HG02840 (cell line): ENCODE data around the gene GPC2.

Source experiments
- ATAC-seq: cut with Tn5 transposase; IDR thresholded peaks from one replicate; pipeline ENCODE4 v1.9.1; 2021; ENCODE audit warnings: mild to moderate bottlenecking, moderate library complexity, moderate number of reproducible peaks; ENCODE audit not compliant: unreplicated experiment, low FRiP score

Gene GPC2

DNA sequence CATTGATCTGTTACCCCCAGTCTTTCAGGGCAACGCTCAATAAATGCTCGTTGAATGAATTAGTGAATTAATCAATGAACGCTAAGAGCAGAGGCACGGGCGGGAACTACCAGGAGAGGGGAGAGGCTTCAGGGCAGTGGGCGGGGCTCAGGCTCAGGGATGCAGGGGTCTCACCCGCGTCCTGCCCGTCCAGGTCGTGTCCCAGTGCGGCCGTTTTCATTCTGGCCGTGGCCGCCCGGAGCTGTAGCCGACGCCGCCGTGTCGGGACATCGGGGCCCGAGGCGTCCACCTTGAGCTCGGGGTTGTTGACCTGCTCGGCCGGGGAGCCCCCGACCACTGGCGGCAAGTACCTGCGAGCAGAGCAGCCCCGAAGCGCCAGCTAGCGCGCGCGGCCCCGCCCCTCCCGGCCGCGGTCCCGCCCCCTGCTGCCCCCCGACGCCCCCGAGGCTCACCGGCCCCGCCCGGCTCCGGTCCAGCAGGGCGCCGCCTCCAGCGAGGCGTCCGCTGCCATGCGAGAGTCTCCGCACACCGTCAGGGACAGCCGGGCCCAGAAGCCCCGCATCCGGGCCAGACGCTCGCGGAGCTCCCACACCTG, 6.0 kb downstream of the GPC2 start:
- ATAC-seq, result no peak

- no peak for ATAC-seq
Measured at GRCh38 chr7:100170101-100170897, 6.9 kb downstream of the GPC2 start.

GRCh38 chr7:100169147-100169850, 7.9 kb downstream of the GPC2 start:
- no peak for ATAC-seq

DNA sequence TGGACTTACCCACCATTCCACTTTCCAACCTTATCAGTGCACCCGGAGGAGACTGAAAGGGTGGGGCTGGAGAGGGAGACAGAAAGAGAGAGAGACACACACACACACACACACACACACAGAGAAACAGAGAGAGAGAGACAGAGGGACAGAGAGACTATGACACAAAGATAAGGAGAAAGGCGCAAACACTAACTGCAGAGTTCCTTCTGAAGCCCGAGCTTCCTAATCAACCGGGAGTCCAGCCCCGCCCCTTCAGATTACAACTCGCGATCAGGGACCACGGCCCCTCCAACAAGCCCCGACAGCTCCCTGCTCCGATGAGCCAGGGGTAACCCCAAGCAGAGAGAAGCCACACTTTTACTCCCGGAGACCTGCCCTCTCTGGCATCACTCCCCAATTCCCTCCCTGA, 9.3 kb downstream of the GPC2 start:
- ATAC-seq, result no peak

DNA sequence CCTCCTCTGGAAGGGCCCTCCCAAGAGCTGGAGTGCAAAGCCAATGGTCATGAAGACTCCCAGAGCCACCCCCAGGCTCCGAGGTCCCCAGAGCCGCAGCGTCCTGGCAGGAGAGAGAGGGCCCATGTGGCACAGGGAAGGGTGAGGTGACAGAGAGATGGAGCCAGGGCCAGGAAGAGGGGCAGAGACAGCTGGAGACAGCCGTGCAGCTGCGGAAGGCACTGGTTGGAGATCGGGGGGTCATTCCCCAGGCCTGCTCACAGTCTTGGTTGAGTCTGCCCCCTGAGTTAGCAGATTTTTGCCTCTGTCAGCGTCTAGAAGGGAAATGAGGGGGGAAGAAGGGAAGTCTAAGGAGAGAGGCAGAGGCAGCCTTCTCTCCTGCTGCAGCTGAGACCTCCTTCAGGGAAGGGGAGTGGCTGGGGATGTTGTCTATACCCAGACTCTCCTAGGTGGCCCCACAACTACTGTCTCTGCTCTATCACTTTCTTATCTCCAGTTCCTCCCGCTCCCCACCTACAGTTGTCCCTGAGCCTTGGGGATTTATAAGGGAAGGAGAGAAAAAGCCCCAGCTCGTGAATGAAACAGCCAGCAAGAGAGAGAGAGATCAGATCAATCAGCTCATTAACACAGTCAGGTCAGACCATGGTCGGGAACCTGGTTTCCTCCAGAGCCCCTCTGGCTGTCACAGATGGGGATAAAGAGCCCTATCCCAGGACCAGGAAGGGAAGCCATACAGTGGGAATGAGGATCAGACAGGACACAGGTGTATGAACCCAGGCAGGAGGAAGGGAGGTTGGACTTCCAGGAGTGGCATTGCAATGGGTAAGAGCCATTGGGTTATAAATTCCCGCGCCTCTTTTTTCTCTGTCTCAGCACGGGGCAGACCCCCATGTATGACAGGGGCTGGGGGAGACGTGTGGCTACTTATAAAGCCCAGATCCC, 9.9 kb downstream of the GPC2 start:
- no peak for ATAC-seq

- no peak for ATAC-seq
Measured at GRCh38 chr7:100166317-100166940, 10.8 kb downstream of the GPC2 start.

DNA sequence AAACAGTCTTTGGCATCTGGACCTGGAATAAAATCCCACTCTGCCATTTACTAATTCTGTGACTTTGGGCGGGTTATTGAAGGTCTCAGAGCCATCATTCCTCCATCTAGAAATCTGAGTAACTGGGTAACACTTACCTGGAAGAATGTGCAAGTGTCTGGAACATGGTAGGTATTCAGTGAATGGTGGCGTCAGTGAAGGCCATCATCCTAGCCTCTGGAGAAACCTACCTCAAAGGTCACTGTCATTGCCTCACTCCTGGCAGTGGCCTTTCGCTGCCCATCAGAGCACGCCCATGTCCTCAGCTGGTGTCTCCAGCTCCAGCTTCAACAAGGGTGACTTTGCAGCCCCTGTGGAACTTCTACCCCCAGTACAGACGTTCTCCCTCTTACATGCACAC, 13.3 kb downstream of the GPC2 start:
- ATAC-seq, result no peak

GRCh38 chr7:100163006-100163531, 14.1 kb downstream of the GPC2 start:
- no peak for ATAC-seq

DNA sequence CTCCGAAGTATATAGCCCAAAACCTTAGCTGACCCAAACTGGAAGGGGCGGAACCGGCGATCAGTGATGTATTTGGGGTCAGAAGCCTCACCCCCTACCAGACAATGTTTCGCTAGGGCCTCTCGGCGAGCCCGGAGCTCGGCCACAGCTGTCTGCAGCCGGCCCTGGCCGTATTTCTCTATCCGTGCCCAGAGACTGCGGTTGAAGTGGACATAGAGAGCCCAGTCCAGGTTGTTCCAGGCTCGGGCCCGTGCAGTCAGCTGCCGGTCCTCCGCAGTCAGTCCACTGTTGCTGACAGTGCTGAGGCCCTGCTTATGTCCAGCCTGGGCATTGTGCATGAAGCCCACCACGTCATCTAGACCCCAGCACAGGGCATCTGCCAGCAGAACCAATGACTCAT, 17.1 kb downstream of the GPC2 start:
- ATAC-seq, result no peak

DNA sequence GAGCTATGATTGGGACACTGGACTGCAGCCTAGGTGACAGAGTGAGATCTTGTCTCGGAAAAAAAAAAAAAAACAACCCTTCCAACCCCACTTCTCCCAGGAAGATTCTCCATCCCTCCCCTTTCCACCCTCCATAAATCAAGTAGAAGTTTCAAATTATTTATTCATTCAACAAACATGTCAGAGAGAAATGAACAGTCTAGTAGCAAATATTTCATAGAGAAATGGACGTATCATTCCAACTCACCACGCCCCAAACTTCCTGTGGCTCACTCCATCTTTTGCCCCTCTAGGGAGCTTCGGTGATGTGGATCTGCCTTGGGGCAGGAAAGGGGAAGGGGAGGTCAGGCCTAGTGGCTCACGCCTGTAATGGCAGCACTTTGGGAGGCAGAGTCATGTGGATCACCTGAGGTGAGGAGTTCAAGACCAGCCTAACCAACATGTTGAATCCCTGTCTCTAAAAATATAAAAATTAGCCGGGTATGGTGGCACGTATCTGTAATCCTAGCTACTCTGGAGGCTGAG, 18.0 kb downstream of the GPC2 start:
- ATAC-seq, result no peak

GRCh38 chr7:100158229-100159098, 18.7 kb downstream of the GPC2 start, which contains the start of gene TRAPPC14:
TSS of gene TRAPPC14 (minus strand) at chr7:100158723. CDS start at chr7:100158499, 224 bp downstream.
- peak; percentile 83 for ATAC-seq

GRCh38 chr7:100157334-100158228, 19.6 kb downstream of the GPC2 start:
- no peak for ATAC-seq

DNA sequence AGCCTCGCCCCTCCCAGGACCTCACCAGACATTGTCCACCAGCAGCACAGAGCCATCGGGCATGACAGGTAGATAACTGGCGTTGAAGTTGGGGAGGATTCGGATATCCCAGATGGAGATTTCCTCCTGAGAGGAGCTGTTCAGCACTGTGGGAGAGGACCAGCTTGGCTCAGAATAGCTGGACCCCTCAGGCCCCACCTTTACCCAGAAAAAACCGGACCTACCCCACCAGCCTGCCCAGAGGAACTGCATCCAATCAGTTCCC, 20.2 kb downstream of the GPC2 start:
- no peak for ATAC-seq

- ATAC-seq, result no peak
Measured at GRCh38 chr7:100156331-100157068, 20.7 kb downstream of the GPC2 start.

DNA sequence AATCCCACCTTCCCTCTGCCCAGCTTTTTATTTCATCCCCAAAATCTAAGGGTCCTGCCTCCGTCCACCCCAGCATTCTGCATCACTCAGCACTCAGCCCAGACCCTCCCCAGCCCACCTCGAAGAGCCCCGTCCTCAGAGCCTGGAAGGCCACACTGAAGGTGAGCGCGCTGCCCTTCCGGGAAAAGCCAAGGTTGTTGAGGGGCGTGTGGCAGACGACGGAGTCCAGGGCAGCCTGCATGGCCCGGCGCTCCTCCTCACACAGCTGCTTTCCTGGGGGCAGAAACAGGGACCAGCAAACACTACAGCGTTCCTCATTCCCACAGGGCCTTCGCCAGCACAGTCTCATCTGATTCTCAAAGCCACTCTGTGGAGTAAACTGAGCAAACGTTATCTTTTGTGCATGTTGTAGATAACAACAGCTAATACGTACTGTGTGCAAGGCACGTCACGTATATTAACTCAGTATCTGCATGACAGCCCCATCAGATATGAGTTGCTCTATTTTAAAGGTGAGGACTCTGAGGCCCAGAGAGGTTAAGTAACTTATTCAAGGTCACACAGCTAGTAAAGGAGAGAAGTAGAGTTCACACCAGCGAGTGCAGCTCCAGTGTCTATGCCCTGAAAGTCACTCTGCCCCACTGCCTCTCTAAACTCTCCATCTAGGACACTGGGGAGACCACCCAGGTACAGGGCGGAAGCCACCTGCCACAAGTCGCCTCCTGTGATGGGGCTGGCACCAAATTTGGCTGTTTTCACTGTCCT, 21.4 kb downstream of the GPC2 start:
- ATAC-seq, result no peak
